ENCODE data around the gene SCNM1. TPM values are rescaled to one million over a fixed set of nuclear protein-coding genes. Genes with fewer than 3 reads are reported as not detected.

SCNM1 gene
- polyA plus RNA-seq (ENCODE audit: insufficient read length): 36.7 TPM

DNA sequence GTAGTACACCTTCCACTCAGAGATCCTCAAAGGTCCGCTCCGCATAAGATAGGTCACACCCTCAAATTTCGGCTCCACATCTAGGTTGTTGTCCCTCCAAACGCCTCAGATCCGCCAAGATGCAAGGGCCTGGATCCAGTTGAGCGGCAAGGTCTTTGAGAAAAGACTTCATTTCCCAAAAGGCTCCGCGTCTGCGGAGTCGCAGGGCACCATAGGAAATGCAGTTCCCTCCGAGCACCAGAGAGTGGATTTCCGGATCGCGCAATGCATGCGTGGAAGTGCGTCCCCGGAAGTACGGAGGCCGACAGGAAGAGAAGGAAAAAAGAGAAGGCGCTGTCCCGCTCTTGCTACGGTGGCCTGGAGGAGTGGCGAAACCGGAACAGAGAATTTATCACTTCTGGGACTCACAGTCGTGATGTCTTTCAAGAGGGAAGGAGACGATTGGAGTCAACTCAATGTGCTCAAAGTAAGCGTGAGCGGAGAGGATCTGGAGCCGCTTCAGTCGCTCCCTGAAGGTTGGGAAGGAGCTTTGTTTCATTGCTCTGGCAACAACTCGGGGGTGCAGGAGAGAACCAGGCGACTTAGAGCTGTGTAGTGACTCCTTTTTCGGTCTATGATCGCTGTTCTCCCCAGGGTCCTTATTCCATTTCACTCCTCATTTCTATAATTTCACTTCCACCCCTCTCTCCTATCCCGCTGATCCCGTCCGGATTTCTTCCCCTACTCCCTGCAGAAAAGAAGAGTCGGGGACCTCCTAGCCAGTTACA lies at the start of gene SCNM1, which contains the start of gene LYSMD1:
Gene SCNM1, plus strand, starts transcription at position 407 of the 767 bp plus-strand sequence. Its CDS starts 9 bp downstream, at position 416.
Gene LYSMD1, minus strand, starts transcription at position 165 of the 767 bp plus-strand sequence. CDS start 644 bp downstream, outside the sequence.
- peak; percentile 99 for DNase-seq

- no peak for DNase-seq
Observed at GRCh38 chr1:151124763-151125403, 41.1 kb upstream of the SCNM1 start.

DNA sequence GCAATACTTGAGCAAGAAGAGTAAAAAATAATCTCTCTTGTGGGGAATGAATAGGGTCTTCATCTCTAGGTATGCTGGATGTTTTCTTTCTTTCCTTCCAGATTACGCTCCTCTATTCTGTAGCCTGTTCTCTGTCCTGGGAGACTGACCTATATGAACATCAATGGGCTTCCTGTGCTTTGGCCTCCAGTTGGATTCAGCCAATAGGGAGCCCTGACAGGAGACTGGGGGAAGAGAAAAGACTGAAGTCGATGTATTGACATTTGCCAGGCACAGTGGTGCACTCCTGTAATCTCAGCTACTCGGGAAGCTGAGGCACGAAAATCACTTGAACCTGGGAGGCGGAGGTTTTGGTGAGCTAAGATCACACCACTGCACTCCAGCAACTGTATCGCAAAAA lies 37.1 kb upstream of the SCNM1 start:
- no peak for DNase-seq

- peak; percentile 88 for DNase-seq
Observed at GRCh38 chr1:151130987-151131586, 34.9 kb upstream of the SCNM1 start.

- DNase-seq: no peak
Observed at GRCh38 chr1:151131701-151132334, 34.1 kb upstream of the SCNM1 start.

- no peak for DNase-seq
Observed at GRCh38 chr1:151132335-151133017, 33.5 kb upstream of the SCNM1 start.

DNA sequence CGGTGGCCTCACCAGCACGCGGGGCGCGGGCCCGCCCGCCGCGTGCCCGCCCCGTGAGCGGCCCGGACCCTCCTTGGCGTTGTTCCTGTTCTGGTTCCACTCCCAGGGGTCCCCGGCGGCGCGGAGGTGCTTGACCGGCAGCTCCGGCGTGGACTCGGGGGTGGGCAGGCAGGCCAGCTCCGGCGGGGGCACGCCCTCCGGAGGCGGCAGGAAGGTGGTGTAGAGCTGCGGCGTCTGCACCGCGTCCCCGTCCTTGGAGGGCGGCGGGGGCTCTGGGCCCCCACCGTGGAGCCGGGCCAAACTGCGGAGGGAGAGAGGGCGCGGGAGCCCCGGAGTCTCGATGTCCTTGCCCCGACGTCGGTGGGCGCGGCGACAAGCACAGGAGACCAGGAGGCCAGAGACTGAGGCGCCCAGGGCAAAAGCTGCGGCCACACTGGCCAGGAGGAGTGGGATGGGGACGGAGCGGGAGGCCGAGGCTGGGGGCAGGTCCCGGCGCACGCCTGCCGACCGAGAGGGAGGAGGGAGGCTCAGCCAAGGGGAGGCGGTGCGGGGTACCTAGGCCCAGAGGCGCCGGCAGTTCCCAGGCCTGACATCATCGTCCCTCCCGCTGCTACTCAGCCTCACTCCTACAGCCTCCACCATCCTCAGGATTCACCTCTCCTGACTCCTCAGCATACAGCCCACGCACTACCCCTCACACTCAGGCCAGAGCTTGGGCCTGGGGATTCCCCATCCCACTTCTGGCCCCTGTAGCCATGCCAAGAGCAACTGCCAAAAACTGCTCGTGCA lies 32.7 kb upstream of the SCNM1 start:
- no peak for DNase-seq

DNA sequence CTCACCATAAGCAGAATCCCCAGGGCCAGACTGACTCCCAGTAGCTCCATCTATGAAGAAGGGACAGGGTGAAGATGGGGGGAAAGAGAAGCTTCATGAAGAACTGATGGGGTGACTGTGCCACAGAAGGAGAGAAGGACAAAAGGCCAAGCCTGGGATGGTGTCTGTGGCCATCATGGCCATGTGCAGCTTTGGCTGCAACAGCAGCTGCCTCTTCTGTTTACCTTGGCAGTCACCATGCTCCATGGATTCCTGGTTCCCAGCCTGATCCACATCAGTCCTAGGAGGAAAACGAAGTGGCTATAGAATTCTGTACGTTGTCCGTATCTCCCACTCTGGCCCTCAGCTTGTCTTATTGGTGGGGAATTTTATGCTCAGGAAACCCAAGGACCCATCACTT lies 31.5 kb upstream of the SCNM1 start:
- no peak for DNase-seq

- DNase-seq: no peak
Observed at GRCh38 chr1:151134991-151135390, 31.0 kb upstream of the SCNM1 start.

DNA sequence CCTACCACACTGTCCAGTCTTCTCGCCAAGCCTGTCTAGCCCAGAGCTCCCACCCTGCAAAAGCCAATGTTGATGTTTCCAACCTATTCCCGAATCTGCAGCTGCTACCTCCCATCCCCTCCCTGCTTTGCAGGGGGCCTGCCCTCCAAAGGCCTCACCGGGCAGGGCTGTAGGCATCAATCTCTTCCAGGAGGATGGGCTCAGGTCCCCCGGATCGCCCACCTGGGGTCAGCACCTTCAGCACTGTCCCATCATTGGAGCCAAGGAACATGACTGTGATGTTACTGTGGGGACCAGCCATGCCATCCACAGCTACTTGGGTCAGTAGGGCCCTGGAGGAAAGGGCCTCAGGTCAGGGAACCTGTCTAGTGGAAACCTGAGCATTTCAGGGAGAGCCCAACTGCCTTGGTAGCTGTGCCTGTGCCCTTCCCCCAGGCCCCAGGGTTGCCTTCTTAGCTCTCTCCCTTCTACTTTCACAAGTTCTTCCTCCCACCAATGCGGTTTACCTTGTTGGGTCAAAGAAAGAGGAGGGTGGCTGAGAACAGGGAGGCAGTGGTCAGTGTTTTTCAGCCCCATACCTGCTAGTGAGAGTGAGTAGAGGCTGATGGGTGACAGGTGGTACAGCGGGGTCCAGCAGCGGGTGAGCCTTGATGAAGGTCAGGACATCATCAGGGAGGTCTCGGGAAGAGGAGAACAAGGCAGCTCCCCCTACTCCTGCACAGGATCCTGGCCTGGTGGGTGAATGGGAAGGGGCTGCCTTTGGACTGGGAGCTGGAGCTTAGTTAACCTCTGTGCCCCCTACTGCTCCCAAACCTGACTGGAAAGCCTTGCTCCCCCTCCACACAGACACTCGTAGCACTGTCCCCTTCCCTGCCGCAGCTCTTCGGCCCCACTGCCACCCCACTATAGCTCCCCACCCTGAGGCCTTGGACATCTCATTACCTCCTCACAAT lies 30.2 kb upstream of the SCNM1 start:
- no peak for DNase-seq

GRCh38 chr1:151137789-151138188 lies 28.2 kb upstream of the SCNM1 start:
- DNase-seq: no peak

DNA sequence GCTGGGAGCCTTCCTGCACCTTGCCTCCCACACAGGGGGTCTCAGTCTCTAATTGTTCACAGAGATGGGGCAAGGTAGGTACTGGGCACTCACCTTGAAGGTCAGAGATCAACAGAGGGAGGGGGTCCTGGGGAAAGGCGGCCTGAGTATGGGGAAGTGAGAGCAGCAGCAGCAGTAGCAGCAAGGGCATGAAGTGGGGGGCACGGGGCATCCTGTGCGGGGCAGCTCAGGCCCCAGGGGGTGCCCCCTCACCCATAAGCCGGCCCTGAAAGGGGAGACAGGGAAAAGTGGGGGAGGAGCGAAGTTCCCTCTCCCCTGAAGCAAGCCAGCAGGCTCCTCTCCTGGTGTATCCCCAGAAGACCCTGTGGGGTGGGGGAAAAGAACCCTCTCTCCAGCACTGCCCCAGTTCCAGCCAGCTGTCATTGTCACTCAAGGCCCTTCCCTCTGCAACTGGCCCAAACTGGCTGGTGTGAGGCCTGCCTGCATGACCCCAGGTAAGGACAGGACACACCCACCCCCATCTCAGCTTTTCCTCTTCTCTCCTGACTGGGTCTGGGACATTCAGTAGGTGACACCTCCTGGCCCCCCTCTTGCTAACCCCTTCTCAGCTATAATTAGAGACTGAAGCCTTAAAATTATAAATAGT lies 23.4 kb upstream of the SCNM1 start:
- DNase-seq: no peak

DNA sequence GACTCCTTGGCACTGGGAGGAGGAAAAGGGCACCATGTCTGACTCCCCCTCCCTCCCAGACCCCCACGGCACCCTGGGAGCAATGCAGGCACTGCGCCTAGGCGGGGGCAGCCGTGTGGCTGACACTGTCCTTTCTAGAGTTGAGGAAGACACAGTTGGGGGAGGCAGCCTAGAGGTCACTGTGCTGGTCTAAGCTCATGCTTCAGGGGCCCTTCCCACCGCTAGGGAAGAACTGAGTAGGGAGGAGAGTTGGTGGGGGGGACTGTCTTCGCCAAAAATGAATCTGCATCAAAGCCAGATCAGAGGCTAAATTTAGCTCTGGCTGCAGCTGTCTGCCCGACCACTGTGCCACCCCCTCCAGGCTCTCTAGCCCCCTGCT lies 22.9 kb upstream of the SCNM1 start:
- no peak for DNase-seq

DNA sequence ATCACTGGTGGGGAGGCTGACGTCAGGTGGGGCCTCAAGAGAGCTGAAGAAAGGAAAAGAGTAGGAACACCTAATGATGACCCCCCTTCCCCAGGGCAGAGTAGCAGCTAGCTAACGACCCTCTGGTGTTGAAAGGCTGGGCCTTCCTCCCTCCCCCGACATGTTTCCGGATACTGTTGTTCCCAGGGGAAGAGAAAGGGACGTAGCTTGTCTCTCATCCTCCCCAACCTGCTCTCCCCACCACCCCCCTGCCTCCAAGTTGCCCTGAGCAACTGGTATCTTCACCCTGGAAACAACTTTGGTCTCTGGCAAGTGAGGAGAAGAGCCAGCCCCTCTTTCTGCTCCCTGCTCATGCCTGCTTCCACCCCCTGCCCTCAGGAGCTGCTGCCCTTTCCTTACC lies 22.0 kb upstream of the SCNM1 start:
- no peak for DNase-seq

GRCh38 chr1:151144474-151145303 lies 21.3 kb upstream of the SCNM1 start:
- peak; percentile 73 for DNase-seq

GRCh38 chr1:151145304-151146071 lies 20.5 kb upstream of the SCNM1 start:
- peak; percentile 54 for DNase-seq

- DNase-seq: no peak
Observed at GRCh38 chr1:151146072-151146411, 19.9 kb upstream of the SCNM1 start.

- DNase-seq: peak; percentile 95
Observed at GRCh38 chr1:151146412-151147131, 19.4 kb upstream of the SCNM1 start, which contains the start of gene SEMA6C. SEMA6C (minus strand) TSS chr1:151146631; CDS start chr1:151142621, 4,010 bp downstream.

All from hindlimb muscle (tissue), 1 donor.